ENCODE data around the gene PLXNA4.

PLXNA4 gene

GRCh38 chr7:132436121-132436520, 140.1 kb downstream of the PLXNA4 start:
- Histone ChIP-seq H3K9ac (peak overlapping the region in 3 of 11 experiments; percentile 28 to 66 (median 65); a peak in 1 of 22 replicates), H3K36me3 (no peaks in the 10 kb centered on the region), H3K27me3 (no peaks in the 10 kb centered on the region), H3K4me2 (peak overlapping the region; percentile 81 to 93 (median 92)), H3K4me3 (peak overlapping the region in 4 of 10 experiments; percentile 38 to 50 (median 46); a peak in 2 of 20 replicates), H3K9me3 (replicated peaks in 1 of 11) (peaks cover 0 to 4% (median 0%) of the 10 kb centered on the region in 11 experiments; a peak in 1 of 22 replicates), H3K4me1 (peaks cover 70 to 93% (median 85%) of the 10 kb centered on the region in 10 experiments), H3K27ac (peak overlapping the region in 7 of 11 experiments; percentile 71 to 85 (median 77); a peak in 12 of 22 replicates), H4K20me1 (no peaks in the 10 kb centered on the region)
- no peak for TF ChIP-seq Cebpa-rat (IDR thresholded peaks at IDR 0.05)

DNA sequence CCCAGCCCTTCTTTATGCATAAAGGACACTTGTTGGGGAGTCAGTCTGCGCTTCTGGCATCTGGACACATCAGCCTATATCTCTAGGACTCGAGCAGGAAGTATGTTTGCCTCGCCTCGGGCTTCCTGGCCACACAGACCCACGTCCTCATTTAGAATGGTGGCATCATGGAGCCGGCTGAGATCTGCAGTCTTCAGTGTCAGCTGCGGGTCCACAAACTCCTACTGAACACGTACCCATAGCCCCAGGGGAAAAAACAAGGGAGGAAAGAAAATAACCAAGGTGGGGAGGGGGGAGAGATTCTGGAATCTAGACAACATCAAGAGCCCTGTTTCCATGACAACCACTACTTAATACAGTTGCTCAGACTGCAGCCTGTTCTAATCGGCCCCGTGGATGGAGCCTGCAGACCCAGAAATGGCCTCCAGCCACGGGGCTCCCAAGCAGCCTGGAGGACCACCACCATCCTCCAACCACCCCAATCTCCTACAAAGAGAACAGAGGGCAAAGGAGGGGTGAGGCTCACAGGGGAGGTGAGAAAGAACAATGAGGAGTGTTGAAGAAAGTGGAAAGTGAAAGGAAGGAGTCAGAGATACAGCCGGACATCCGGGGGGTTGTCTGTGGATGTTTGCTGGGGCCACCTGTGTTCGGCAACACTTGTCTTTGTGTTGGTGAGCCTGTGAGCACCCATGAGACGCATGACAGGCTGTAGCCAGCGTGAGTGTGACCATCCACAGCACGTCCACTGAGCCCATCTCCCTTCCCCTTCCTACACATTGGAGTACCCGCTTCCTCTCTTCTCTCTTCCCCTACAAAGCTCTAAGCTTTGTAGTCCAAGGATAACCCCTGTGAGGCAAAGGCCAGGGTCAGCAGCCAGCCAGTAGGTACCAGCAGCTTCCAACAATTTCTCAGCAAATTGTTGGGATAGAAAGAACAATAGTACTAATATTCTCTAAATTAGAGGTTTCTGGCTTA, 141.0 kb downstream of the PLXNA4 start:
- Histone ChIP-seq H3K4me2 (peak overlapping the region; percentile 81 to 93 (median 92)), H3K27me3 (no peaks in the 10 kb centered on the region), H4K20me1 (no peaks in the 10 kb centered on the region), H3K4me3 (peak overlapping the region; percentile 23 to 60 (median 46); a peak in 18 of 20 replicates), H3K4me1 (peaks cover 74 to 100% (median 94%) of the 10 kb centered on the region in 10 experiments), H3K9me3 (replicated peaks in 1 of 11) (peaks cover 0 to 4% (median 0%) of the 10 kb centered on the region in 11 experiments; a peak in 1 of 22 replicates), H3K9ac (peak overlapping the region in 9 of 11 experiments; percentile 28 to 66 (median 63); a peak in 18 of 22 replicates), H3K36me3 (no peaks in the 10 kb centered on the region), H3K27ac (peak overlapping the region in 9 of 11 experiments; percentile 71 to 85 (median 76); a peak in 19 of 22 replicates)
- no peak for TF ChIP-seq Cebpa-rat (IDR thresholded peaks at IDR 0.05)

DNA sequence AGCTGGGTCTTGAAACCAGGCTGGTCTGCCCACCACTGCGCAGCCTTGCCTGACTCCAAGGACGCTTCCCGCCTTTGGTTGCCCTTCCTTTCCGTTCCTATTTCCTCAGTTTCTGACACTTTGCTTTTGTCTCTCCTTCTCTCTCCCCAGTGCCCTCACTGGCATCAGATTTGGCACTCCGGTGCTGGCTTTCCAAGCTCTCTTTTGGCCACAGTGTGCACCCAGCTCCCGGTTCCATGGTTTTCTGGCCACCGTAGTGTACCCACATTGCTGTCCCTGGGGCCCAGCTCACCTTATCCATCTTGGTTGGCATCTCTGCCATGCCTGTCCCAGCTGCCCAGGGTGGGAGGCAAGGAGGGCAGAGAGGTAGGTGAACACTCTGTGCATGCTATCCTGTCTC, 142.2 kb downstream of the PLXNA4 start:
- no peak for TF ChIP-seq Cebpa-rat (IDR thresholded peaks at IDR 0.05)
- Histone ChIP-seq H3K4me1 (peaks cover 73 to 100% (median 100%) of the 10 kb centered on the region in 10 experiments), H3K4me3 (no peak overlapping the region), H3K9ac (no peak overlapping the region), H3K27ac (peak overlapping the region in 9 of 11 experiments; percentile 34 to 85 (median 76); a peak in 17 of 22 replicates), H3K36me3 (no peaks in the 10 kb centered on the region), H3K9me3 (replicated peaks in 1 of 11) (peaks cover 0 to 4% (median 0%) of the 10 kb centered on the region in 11 experiments; a peak in 1 of 22 replicates), H3K4me2 (peak overlapping the region; percentile 81 to 93 (median 92)), H3K27me3 (no peaks in the 10 kb centered on the region), H4K20me1 (no peaks in the 10 kb centered on the region)

- Histone ChIP-seq H3K4me1 (peaks cover 65 to 100% (median 100%) of the 10 kb centered on the region in 10 experiments), H3K27ac (peak overlapping the region in 10 of 11 experiments; percentile 2 to 85 (median 76); a peak in 18 of 22 replicates), H3K4me2 (peak overlapping the region; percentile 81 to 93 (median 92)), H3K9me3 (replicated peaks in 1 of 11) (peaks cover 0 to 4% (median 0%) of the 10 kb centered on the region in 11 experiments; a peak in 1 of 22 replicates), H3K9ac (no peak overlapping the region), H4K20me1 (no peaks in the 10 kb centered on the region), H3K36me3 (no peaks in the 10 kb centered on the region), H3K4me3 (no peak overlapping the region), H3K27me3 (no peaks in the 10 kb centered on the region)
- TF ChIP-seq Cebpa-rat (IDR thresholded peaks at IDR 0.05) = no peak
Observed at GRCh38 chr7:132433301-132433700, 143.0 kb downstream of the PLXNA4 start.

- no peaks in the 10 kb centered on the region for H3K36me3 ChIP-seq
- 0 out of 20 replicates have a peak overlapping the region, but pooled peaks of 2 of the 10 experiments have one; percentile 5 to 7 for H3K4me3 ChIP-seq
- peak overlapping the region; percentile 81 to 93 (median 92) for H3K4me2 ChIP-seq
- peak overlapping the region in 8 of 11 experiments; percentile 12 to 60 (median 50); a peak in 12 of 22 replicates for H3K9ac ChIP-seq
- H3K27me3 ChIP-seq = no peaks in the 10 kb centered on the region
- no peaks in the 10 kb centered on the region for H4K20me1 ChIP-seq
- TF ChIP-seq Cebpa-rat (IDR thresholded peaks at IDR 0.05) = no peak
- H3K9me3 ChIP-seq (replicated peaks in 1 of 11) = peaks cover 0 to 4% (median 0%) of the 10 kb centered on the region in 11 experiments; a peak in 1 of 22 replicates
- H3K27ac ChIP-seq = peak overlapping the region in 10 of 11 experiments; percentile 19 to 85 (median 74); a peak in 18 of 22 replicates
- H3K4me1 ChIP-seq = peaks cover 53 to 100% (median 99%) of the 10 kb centered on the region in 10 experiments
Observed at GRCh38 chr7:132430861-132431822, 145.1 kb downstream of the PLXNA4 start.

DNA sequence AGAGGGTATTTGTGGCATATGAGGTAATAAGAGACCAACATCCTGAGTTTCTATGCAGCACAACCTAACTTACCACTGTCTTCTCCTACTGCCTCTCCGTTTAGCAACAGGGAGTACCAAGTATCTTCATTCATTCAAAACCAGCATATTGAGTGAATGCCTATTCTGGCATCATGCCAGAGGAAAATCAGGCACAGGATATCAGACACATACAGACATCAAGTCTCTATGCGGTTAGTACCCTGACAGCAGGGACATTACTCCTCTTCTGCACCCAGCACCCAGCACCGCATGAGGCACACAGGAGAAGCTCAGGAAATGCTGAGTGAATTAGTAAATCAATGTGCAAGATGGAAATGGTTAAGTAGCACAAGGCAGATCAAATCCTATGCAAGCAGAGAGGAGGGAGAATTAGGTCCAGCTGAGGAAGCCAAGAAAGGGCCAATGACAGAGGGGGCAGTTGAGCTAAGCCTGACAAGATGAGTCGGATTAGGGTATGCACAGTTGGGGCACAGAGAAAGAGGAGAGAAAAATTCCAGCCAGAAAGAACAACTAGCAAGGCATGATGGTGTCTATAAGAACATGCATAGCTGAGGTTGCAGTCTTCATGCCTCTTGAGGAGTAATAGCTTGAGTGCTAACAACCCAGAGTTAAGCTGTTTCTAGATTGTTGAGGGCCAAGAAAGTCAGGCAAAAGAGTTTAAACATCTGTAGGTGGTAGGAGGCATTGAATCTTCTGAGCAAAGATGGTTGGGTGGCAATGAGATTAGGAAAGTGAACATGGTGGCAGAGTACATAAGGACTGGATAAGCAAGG, 146.0 kb downstream of the PLXNA4 start:
- H3K4me3 ChIP-seq = no peak overlapping the region
- H3K36me3 ChIP-seq = no peaks in the 10 kb centered on the region
- peaks cover 54 to 100% (median 99%) of the 10 kb centered on the region in 10 experiments for H3K4me1 ChIP-seq
- TF ChIP-seq Cebpa-rat (IDR thresholded peaks at IDR 0.05) = no peak
- H3K4me2 ChIP-seq = peak overlapping the region in 10 of 11 experiments; percentile 81 to 93 (median 92); a peak in 19 of 22 replicates
- H3K27ac ChIP-seq = peak overlapping the region in 9 of 11 experiments; percentile 57 to 85 (median 74); a peak in 13 of 22 replicates
- H4K20me1 ChIP-seq = no peaks in the 10 kb centered on the region
- peaks cover 0 to 4% (median 0%) of the 10 kb centered on the region in 11 experiments; a peak in 1 of 22 replicates for H3K9me3 ChIP-seq (replicated peaks in 1 of 11)
- H3K9ac ChIP-seq = no peak overlapping the region
- H3K27me3 ChIP-seq = no peaks in the 10 kb centered on the region

GRCh38 chr7:132429181-132429580, 147.1 kb downstream of the PLXNA4 start:
- Histone ChIP-seq H3K9me3 (replicated peaks in 1 of 11) (peaks cover 0 to 3% (median 0%) of the 10 kb centered on the region in 11 experiments; a peak in 1 of 22 replicates), H3K4me2 (peak overlapping the region in 9 of 11 experiments; percentile 63 to 92 (median 85); a peak in 16 of 22 replicates), H3K9ac (no peak overlapping the region), H3K27ac (no peak overlapping the region), H4K20me1 (no peaks in the 10 kb centered on the region), H3K4me3 (no peak overlapping the region), H3K4me1 (peaks cover 45 to 95% (median 92%) of the 10 kb centered on the region in 10 experiments), H3K36me3 (no peaks in the 10 kb centered on the region), H3K27me3 (no peaks in the 10 kb centered on the region)
- TF ChIP-seq Cebpa-rat (IDR thresholded peaks at IDR 0.05) = no peak
